HG02610 (cell line): ENCODE measurements around the gene TINAG.

Source experiments
- ATAC-seq: cut with Tn5 transposase; IDR thresholded peaks from one replicate; pipeline ENCODE4 v1.9.1; 2021; ENCODE audit warnings: mild to moderate bottlenecking, moderate library complexity; ENCODE audit not compliant: unreplicated experiment

Gene TINAG, protein sequence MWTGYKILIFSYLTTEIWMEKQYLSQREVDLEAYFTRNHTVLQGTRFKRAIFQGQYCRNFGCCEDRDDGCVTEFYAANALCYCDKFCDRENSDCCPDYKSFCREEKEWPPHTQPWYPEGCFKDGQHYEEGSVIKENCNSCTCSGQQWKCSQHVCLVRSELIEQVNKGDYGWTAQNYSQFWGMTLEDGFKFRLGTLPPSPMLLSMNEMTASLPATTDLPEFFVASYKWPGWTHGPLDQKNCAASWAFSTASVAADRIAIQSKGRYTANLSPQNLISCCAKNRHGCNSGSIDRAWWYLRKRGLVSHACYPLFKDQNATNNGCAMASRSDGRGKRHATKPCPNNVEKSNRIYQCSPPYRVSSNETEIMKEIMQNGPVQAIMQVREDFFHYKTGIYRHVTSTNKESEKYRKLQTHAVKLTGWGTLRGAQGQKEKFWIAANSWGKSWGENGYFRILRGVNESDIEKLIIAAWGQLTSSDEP

DNA sequence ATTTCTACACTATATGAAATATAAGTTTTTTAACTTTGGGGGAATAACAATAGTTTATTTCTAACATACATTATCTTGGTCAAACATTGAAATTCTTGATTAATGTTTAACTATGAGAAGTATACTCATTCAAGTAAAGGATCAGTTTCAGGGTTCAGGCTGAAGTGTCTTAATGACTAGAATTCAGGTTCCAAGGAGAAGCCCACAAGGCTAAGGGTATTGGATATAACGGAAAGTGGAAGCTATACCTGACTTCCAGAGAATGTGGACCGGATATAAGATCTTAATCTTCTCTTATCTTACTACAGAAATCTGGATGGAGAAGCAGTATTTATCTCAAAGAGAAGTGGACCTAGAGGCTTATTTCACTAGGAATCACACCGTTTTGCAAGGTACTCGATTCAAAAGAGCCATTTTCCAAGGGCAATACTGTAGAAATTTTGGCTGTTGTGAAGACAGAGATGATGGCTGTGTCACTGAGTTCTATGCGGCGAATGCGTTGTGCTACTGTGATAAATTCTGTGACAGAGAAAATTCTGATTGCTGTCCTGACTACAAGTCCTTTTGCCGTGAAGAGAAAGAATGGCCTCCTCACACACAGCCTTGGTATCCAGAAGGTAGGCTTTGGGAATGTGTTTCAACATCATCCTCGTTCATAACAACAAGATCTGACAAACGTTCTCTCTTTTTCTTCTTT, at the start of gene TINAG:
Gene TINAG, plus strand, starts transcription at position 153 of the 697 bp plus-strand sequence. Its CDS starts 110 bp downstream, at position 263.
- ATAC-seq = no peak

DNA sequence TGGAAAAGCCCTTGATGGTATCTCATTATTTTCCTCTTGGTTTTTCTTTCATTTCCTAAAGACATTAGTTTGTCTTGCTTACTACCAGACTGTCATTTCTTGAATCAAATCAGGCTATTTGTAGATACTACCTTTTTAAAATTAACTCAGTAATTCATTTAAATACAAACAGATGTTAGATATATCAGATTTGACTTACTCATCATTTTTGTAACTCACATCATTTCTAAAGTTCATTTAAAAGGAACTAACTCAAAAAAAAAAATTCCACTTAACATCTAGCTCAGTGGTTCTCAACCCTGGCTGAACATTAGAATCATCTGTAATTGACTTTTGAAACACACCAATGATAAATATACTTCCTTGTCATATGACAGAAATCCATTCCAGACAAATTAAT, 48.2 kb upstream of the TINAG start:
- no peak for ATAC-seq

DNA sequence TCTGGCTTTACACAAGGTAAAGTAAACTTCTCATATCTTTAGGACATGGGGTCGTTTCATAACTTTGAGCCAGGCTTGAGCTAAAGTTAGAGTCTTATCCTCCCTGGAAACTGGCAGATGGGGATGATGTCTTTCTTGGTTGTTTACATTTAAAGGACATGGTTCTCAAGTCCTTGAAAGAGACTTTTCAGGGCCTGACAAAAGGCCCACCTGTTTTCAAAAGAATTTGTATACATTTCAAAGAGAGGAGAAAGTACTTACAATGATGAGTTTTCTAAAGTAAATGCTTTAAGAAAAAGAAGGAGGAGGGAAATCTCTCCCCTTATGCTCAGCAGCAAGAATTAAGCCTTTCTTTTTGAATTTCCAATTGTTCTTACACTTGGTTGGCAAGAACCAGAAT, 45.7 kb upstream of the TINAG start:
- no peak for ATAC-seq

DNA sequence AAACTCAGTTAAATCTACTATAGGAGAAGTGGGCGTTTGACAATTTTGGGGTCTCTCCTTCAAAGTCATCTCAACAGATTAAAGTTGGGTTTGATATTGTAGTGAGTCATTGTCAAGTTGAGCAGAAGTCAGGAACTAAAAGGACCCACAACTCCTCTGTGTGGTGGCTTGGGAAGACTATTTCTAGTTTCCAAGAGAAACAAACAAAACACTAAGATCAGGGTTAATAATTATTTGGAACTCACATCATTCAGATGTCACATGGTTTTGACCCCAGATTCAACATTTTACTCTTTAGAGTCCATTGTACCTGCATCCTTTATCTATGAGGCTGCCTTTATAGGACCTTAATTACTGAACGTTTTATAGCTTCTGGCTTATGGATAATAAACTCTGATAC, 45.3 kb upstream of the TINAG start:
- ATAC-seq = no peak

DNA sequence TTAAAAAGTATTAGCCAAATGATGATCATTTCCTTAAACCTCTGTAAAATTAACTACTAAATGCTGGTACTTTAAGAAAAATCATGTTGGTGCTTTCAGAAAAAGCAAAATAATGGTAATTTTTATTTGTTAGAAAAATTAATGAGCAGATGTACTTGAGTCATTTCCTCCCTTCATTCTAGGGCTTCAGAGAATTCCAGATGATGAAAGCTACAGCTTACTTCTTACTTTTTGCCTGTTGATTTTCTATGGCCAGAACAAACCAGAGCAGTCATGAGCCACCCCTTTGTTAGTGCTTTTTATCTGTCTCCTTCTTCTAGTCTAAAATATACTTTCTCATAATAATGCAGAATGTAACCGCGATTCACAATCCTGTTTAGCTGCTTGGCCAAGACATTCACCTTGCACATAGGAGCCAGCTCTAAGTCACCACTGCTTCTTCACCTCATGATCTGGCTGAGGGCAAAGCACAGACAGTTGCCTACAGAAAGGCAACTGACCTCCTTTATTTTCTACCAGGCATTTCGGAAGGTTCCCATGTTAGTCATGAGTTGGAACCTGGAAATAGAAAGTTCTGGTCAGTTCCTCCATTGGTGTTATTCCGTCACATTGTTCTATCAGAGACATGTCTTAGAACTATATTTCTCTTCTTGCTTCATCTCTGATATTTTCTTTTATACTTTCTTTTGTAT, 43.5 kb upstream of the TINAG start:
- no peak for ATAC-seq

DNA sequence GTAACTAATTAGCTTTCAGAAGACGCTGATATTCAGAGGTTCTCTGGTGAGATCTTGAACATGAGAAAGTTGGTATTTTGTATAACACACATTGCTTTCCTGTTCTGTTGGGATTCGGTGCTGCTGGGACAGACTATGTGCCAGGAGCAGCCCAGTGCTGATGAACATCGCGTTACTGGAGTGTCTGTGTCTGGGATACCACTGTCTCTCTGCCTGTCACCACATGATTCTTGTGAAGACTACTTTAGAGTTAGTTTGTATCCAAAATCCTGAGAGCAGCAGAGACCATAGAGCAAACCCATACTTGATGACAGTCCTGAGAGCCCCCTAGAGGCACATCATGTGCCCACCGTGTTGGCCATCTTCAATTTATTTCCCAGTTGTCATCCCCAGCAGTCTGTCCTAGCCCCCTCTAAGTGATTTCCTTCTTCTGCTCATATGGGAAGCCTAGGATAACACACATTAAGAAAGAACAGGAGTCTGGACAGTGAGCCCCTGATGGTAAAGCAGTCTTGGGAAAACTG, 41.8 kb upstream of the TINAG start:
- ATAC-seq = no peak

DNA sequence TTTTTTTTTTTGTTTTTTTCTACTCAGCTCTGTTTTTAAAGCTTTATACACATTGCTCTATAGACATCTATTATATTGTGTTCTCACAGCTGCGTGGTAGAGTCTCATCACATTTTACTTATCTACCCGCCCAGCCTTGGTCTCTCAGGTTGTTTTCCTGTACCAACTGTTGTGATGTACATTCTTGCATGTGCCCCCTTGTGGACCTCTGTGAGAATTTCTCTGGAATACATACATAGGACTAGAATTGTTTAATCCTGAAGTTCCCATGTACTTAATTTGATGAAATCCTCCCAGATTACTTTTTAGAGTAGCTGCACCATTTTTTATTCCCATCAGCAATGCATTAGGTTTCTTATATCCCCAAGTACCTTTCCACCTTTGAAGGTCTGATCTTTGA, 40.4 kb upstream of the TINAG start:
- no peak for ATAC-seq

DNA sequence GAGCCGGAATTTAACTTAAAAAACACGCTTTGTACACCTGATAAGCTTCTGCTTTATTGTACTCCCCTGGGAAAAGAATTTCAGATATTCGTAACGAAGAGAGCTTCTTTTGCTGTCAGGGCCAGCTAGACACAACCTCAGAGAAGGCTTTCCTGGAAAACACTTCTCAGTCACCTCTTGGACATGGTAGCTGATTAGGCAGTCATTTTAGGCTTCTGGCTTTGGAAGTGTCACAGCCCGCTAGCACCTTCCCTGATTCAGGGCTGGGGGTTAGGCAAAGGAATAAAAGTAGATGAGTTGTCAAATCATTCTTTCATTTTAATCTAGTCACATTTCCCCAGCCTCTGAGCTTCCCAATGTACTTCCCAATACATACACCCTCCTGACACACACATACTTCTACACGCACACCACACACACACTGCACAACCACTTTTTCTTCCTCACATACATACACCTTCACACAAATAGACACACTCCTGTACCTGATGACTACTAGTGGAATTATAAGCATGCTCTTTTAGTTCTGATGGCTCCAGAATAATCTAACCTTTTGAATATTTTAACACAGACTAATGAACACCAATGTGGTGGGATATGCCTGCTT, 34.9 kb upstream of the TINAG start:
- no peak for ATAC-seq

DNA sequence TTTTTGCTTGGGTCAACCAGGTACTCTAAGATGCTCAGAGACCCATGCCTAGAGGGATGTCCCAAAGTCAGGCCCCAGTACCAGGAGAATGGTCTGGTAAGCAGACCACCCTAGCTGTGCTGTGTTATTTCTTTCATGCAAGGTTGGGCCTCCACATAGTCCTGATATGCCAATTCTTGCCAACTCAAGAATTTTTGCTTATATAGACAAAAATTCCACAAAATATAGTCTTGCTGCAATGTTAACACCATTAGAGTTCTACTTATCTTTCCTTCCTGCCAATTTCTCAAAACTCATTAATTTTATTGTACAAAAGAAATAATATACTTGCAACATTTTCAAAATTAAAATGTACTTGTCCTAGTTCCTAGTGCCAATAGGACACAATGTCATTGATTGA, 33.9 kb upstream of the TINAG start:
- no peak for ATAC-seq

DNA sequence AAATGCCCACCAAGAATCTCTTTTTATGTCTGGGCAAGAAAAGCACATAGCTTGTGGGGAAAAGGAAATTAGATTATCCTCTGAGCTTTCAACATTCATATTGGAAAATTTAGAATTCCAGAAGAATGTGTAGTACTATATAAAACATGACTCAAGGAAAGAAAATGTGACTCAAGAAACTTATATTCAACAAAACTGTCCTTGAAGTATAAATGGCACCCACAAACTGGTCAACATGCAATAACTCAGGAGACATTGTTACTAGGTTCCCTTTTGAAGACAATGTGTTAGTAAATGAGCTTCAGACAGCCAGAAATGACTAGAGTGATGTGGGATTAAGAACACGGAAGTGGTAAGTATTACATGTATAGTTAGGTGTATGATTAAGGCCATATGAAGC, 26.1 kb upstream of the TINAG start:
- ATAC-seq = no peak

DNA sequence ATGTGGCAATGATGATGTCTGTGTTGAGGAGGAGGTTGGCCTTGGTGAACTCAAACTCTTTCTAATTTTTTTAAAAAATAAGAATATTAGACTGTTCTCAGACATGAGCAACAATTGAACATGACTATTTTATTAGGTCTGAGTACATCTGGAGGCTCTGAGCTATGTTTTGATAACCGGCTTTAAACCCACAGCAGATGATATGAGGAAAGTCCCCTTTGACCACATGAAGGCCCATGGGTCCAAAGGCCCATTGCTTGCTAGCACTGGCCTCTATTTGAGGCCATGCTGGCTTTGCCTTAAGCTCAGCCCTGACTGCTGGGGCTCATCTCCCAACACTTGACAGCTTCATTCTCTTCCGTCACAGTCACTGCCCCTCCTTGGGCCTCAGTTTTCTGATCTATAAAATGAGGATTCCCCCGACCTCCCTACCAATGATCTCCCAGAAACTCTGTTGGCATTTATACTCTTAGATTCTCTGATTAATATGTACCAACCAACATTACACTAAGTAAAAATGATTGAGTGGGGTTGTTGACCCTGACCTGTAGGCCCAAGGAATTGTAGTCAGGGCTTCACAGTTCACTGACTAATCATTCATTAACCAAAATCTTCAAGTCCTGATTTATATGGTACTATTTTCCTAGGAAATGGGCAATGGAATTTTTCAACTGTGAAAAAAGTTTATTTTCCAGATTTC, 23.9 kb upstream of the TINAG start:
- no peak for ATAC-seq

DNA sequence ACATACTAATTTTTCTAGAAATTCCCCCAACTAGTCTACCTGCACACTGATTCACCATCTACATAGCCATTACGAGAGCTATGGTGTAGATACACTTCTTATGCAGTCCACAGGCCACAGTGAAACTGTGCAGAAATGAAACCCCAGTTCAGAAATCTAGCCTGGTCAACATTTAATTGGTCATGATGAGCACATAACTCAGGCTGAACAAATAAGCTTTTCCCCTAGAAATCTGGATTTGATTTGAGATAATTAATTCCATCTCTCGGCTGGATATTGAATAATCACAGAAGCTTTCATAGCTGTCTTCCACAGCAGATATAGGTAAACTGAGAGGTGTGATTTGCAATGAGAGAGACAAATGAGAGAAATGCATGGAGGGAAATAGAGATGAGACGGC, 22.6 kb upstream of the TINAG start:
- ATAC-seq = no peak

DNA sequence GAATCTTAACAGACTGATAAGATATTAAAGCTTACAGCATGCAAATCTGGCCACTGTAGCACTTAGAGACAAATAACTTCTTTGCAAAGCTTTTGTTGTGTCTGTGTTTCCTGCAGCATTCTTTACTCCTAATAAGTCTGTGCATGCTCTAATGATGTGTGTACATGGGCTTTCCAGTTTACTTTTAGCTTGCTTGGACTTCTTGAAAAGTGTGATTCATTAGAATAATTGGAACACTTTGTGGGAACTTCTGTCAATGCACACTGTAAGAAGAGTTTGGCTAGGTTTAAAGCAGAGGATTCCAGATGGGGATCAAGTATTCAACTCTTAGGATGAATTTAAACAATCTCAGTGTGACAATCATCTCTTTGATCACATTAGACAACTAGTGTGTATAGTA, 22.1 kb upstream of the TINAG start:
- ATAC-seq = no peak

DNA sequence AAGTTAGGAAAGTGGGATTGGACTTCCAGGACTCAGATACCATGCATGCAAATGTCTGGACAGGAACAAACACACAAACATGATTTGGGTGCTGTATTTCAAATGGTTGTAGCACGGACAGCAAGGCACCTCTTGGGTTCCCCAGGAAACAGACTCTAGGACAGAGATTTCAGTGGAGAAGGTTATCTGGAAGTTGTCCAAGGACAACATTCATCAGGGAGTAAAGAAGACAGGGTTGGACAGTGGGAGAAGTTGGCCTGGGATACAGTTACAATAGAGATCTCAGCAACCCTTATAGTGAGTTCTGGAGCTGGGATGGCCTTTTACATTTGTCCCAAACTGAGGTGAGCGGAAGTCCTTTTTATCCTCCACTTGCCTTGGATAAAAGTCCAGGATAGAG, 19.8 kb upstream of the TINAG start:
- ATAC-seq = no peak

DNA sequence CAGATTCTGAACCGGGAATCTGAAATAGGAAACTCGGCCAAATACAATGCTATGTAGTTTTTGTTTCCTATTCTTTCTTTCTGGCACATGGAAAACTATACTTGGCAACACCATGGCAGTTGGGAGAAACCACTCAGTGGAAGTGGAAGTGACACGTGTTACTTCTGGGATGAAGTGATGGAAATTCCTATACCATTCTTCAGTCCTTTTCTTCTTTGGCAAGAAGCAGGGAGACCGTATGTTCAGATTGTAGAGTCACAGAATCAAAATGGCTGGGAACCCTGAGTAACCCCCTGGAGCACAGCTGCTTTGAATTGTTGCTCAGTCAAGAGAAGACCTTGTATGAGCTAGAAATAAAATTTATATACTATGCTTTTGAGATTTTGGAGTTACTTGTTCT, 18.8 kb upstream of the TINAG start:
- no peak for ATAC-seq

DNA sequence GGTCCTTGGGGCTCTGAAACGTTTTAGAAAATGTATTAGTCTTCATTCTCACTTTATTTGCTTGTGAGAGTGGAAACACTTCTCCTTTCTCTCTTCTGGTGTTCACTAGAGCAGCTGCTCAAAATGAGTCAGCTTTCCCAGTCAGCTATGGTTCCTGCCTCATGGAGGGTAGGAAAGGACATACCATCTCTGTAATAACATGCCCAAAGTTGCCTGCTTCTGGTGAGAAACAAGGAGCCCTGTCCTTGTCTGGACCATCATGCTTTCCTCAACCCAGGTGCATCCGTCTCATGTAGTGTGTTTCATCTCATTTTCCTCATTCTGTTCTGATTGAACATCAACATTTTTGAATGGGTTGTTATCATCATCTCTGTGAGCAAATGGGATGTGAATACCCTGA, 17.1 kb upstream of the TINAG start:
- peak; percentile 83 for ATAC-seq

DNA sequence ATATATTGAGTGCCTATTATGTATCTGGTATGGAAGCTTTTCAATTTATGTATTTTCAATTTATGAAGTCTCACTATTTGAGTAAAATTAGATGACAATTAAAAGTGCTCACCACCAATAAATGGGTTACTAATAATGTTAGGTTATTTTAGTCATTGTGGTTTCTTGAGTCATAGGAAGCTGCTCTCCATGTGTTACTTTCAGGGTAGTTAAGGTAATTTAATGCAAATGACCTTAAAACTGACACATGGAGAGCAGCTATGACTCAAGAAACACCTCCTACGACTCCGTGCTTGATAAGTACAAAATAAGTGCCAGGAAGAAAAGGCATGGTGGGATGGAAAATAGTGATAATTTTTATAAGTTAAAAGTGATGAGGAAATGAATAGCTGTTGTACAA, 16.5 kb upstream of the TINAG start:
- ATAC-seq = peak; percentile 89

DNA sequence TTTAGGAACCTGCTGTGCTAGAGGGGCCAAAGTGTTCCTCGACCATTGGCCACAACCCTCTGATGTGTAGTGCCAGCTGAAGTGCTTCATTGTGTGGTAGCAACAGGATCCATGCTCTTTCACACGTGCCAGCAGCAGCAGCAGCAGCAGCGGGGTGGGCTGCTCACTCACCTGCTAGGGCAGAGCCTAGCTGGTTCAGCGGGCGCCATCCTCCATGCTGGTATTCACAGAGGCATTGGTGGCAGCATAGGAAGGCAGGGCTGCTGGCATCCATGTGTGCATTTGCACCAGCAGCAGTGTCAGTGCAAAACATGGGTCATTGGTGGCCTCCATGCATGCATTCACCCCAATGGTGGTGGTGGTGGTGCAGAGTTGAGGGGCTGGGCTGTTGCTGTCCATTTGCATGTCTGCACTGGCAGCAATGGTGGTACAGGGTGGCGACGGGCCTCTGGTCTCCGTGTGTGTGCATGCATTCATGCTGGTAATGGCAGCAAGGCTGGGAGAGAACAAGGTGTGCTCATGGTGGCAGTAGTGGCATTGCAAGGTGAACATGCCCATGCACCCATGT, 13.2 kb upstream of the TINAG start:
- no peak for ATAC-seq

DNA sequence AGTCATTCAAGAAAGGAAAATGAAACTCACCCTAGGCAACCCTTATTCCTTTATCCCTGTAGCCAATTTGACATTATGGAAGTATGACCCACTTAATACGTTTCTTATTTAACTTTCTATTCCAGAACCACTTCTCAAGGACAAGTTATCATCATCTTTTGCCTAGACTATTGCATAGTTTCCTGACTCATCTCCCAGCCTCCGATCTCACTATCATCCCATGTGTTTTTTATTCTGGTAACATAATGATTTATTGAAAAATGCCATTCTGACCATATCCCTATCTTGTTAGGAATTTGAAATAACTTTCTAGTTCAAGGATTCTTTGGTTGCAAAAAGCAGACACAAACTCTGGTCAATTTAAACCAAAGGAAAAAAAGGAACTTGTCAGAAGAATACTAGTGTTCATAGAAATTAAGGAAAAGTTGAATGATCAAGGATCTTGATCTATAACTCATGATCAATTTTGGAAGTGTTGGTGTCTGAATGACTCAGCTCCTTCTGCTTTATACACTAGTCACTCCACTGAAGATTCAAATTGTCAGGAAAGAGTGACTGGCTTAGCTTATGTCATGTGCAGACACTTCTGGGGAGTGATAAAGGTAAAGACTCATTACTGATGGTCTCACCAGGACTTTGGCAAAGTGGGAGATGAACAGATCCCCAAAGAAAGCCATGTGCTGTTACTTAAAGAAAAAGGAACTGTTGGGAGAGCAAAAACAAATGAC, 8.5 kb upstream of the TINAG start:
- no peak for ATAC-seq

DNA sequence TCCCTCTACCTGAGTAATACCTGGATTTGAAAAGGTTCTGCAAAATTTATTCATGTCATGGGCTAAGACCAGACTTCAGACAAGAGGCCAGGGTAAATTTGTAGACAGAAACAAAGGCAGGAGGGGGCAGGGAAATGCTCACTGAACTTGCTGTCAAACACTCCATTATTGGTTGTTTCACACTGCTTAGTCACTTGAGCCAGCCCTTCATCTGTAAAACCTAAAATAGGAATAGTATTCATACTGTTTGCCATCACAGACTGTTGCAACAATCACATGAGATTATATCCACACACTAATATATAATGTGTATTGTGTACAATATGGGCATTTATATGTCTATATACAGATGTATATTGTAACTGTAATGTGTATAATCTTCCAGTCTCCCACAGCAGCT, 6.5 kb upstream of the TINAG start:
- no peak for ATAC-seq
